Keratinocyte (primary cell): Measurements from ENCODE around the gene DRAP1. TPM values are rescaled to one million over a fixed set of nuclear protein-coding genes. Genes with fewer than 3 reads are reported as not detected.

Experiments
- DNase-seq: peaks from one replicate; pipeline ENCODE4 v3.0.0-alpha.2; 2011; ENCODE audit warnings: low read depth, missing footprints, low spot score
- FAIRE-seq: peaks from 2 replicates; lab custom pipeline; 2011; peaks lifted over from hg19 to GRCh38; lab: Jason Lieb, UNC
- H2AFZ ChIP-seq: 2 replicates; pipeline ENCODE4 v1.6.0; 2012; ENCODE audit warnings: low read length, control low read depth, inconsistent platforms; ENCODE audit not compliant: control insufficient read depth
- H3K27ac ChIP-seq: 2 replicates; pipeline ENCODE4 v1.5.1; 2011; ENCODE audit warnings: low read length; ENCODE audit not compliant: control insufficient read depth, insufficient read depth
- H3K27me3 ChIP-seq: 3 replicates; pipeline ENCODE4 v1.6.0; 2011; ENCODE audit warnings: low read length; ENCODE audit not compliant: control insufficient read depth, insufficient read depth; ENCODE audit errors: extremely low read depth
- H3K36me3 ChIP-seq, 2 experiments: 2 replicates in 1 of 2; 3 replicates in 1 of 2; pipeline ENCODE4 v1.5.1; 2011; ENCODE audit warnings: low read length in 2 of 2, mild to moderate bottlenecking in 1 of 2; ENCODE audit not compliant: control insufficient read depth in 2 of 2, insufficient read depth in 2 of 2; ENCODE audit errors: extremely low read depth in 1 of 2
- H3K4me1 ChIP-seq: 3 replicates; pipeline ENCODE4 v1.5.1; 2011; ENCODE audit warnings: low read length; ENCODE audit not compliant: control insufficient read depth, insufficient read depth; ENCODE audit errors: extremely low read depth
- H3K4me2 ChIP-seq: 3 replicates; pipeline ENCODE4 v1.6.0; 2011; ENCODE audit warnings: low read depth, low read length; ENCODE audit not compliant: control insufficient read depth, insufficient read depth; ENCODE audit errors: extremely low read depth
- H3K4me3 ChIP-seq, 3 experiments: fragments of 200-600 bp in 1 of 3; sonication (generic) in 1 of 3; 2 replicates in 2 of 3; 3 replicates in 1 of 3; pipeline ENCODE4 v1.5.1; 2011 to 2016; ENCODE audit warnings: low read length in 3 of 3, mild to moderate bottlenecking in 3 of 3, control low read depth in 2 of 3, inconsistent platforms in 1 of 3, low read depth in 1 of 3, mixed read lengths in 1 of 3, mixed run types in 1 of 3, moderate library complexity in 1 of 3; ENCODE audit not compliant: control insufficient read depth in 2 of 3, insufficient read depth in 2 of 3; ENCODE audit errors: extremely low read depth in 1 of 3
- H3K79me2 ChIP-seq: 2 replicates; pipeline ENCODE4 v1.6.0; 2012; ENCODE audit warnings: low read length; ENCODE audit not compliant: control insufficient read depth, insufficient read depth
- H3K9ac ChIP-seq: 3 replicates; pipeline ENCODE4 v1.6.0; 2011; ENCODE audit warnings: low read length; ENCODE audit not compliant: control insufficient read depth, insufficient read depth; ENCODE audit errors: extremely low read depth
- H3K9me1 ChIP-seq: 3 replicates; pipeline ENCODE4 v1.6.0; 2011; ENCODE audit warnings: low read length; ENCODE audit not compliant: control insufficient read depth, insufficient read depth; ENCODE audit errors: extremely low read depth
- H3K9me3 ChIP-seq: 2 replicates; pipeline ENCODE4 v1.5.1; 2012; ENCODE audit warnings: low read depth, low read length; ENCODE audit not compliant: control insufficient read depth
- H4K20me1 ChIP-seq: 3 replicates; pipeline ENCODE4 v1.6.0; 2011; ENCODE audit warnings: low read length; ENCODE audit not compliant: control insufficient read depth, insufficient read depth; ENCODE audit errors: extremely low read depth
- CTCF ChIP-seq, 3 experiments: IDR thresholded peaks in 1 of 3; conservative IDR thresholded peaks in 1 of 3; optimal IDR thresholded peaks in 1 of 3; 2 replicates in 2 of 3; 3 replicates in 1 of 3; pipeline versions ENCODE3 to v1.5.1; 2011; ENCODE audit warnings: low read length in 3 of 3, mild to moderate bottlenecking in 3 of 3, moderate library complexity in 2 of 3, control low read depth in 1 of 3, inconsistent platforms in 1 of 3; ENCODE audit not compliant: insufficient read depth in 2 of 3; ENCODE audit errors: extremely low read depth in 1 of 3
- EZH2 ChIP-seq: IDR thresholded peaks from one replicate; pipeline ENCODE4 v1.6.1; 2012; ENCODE audit warnings: inconsistent platforms, mild to moderate bottlenecking, low read length, moderate library complexity
- dilution Hi-C: fragments of 300-500 bp; cut with MboI; formaldehyde crosslinking; loops from one replicate; pipeline ENCODE4 v1.7.0; 2020; ENCODE audit warnings: low sequenced_read_pairs; ENCODE audit not compliant: extremely low pct_ligation_motif_present
- polyA plus RNA-seq, 5 experiments: library from polyadenylated mRNA; depleted of rRNA in 3 of 5; stranded (reverse) in 3 of 5; stranded (forward) in 1 of 5; unstranded in 1 of 5; fragments of >200 nt; gene quantifications; 1 replicate in 1 of 5; 2 replicates in 3 of 5; 3 replicates in 1 of 5; pipeline versions ENCODE4 v1.2.1 to v1.2.3, GENCODE V29; 2011 to 2012; ENCODE audit warnings: missing spikeins in 2 of 5, low read depth in 1 of 5, low replicate concordance in 1 of 5

DRAP1 gene
- polyA plus RNA-seq, 1 donor (not counting 4 experiments of a cell fraction or from before 2014, with no cell fraction given) = 135 TPM

DNA sequence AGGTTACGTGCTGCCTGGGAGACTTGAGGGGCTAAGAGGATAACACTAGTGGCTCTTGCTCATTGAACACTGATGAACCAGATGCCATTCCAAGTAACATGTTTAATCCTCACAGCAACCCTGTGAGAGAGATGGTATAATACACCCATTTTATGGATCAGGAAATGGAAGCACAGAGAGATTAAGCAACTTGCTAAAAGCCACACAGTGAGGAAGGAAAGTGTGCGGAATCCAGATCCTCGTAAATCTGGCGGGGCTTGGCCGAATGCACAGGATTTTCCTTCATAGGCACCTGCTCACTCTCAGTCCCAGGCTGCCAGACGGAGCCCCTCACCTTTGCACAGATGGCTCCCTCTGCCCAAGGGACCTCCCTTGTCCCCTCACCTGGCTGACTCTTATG, 11.3 kb upstream of the DRAP1 start:
- FAIRE-seq = no peak
- H3K9ac ChIP-seq = no peak overlapping the region
- H3K79me2 ChIP-seq = no peaks in the 10 kb centered on the region
- H3K4me1 ChIP-seq = peaks cover 36% of the 10 kb centered on the region
- H3K27ac ChIP-seq = no peak overlapping the region
- TF ChIP-seq EZH2 = no peak
- no peak for TF ChIP-seq CTCF (optimal IDR thresholded peaks at IDR 0.05 in 1 of 3, IDR thresholded peaks at IDR 0.05 in 1 of 3, conservative IDR thresholded peaks at IDR 0.05 in 1 of 3; ENCODE audit: extremely low read depth in 1 of 3, insufficient read depth in 2 of 3, low read length in 3 of 3)
- dilution Hi-C loops = no loop called here
- no peak overlapping the region for H3K4me3 ChIP-seq
- H4K20me1 ChIP-seq = no peaks in the 10 kb centered on the region
- no peaks in the 10 kb centered on the region for H3K36me3 ChIP-seq
- no peaks in the 10 kb centered on the region for H3K9me3 ChIP-seq
- no peaks in the 10 kb centered on the region for H3K27me3 ChIP-seq
- no peaks in the 10 kb centered on the region for H3K9me1 ChIP-seq
- no peak overlapping the region for H3K4me2 ChIP-seq
- no peak for DNase-seq
- H2AFZ ChIP-seq = no peak overlapping the region

GRCh38 chr11:65911682-65912568, 7.3 kb upstream of the DRAP1 start:
- no peaks in the 10 kb centered on the region for H3K36me3 ChIP-seq
- no peak overlapping the region for H2AFZ ChIP-seq
- H3K9me1 ChIP-seq = no peaks in the 10 kb centered on the region
- peaks cover 12% of the 10 kb centered on the region for H3K79me2 ChIP-seq
- dilution Hi-C loops = no loop called here
- H3K9me3 ChIP-seq = no peaks in the 10 kb centered on the region
- H4K20me1 ChIP-seq = no peaks in the 10 kb centered on the region
- FAIRE-seq (peak; percentile 34), DNase-seq (no peak)
- peak overlapping the region; percentile 71 for H3K4me2 ChIP-seq
- peak overlapping the region; percentile 86 for H3K9ac ChIP-seq
- no peaks in the 10 kb centered on the region for H3K27me3 ChIP-seq
- peak in 2 of 3 experiments; percentile 24 to 35 for TF ChIP-seq CTCF (optimal IDR thresholded peaks at IDR 0.05 in 1 of 3, IDR thresholded peaks at IDR 0.05 in 1 of 3, conservative IDR thresholded peaks at IDR 0.05 in 1 of 3; ENCODE audit: extremely low read depth in 1 of 3, insufficient read depth in 2 of 3, low read length in 3 of 3)
- TF ChIP-seq EZH2 = no peak
- peaks cover 62% of the 10 kb centered on the region for H3K4me1 ChIP-seq
- H3K27ac ChIP-seq = peak overlapping the region; percentile 95
- peak overlapping the region in 2 of 3 experiments; percentile 22 to 48 for H3K4me3 ChIP-seq
